Neuronal stem cell (in vitro differentiated cells): ENCODE measurements around the gene GCAT.

Experiments used
- DNase-seq: peaks from one replicate; pipeline ENCODE4 v3.0.0-alpha.2; 2013; ENCODE audit warnings: low spot score
- H2AFZ ChIP-seq: one replicate; pipeline ENCODE4 v1.6.1; 2013; ENCODE audit warnings: mild to moderate bottlenecking, low read length, inconsistent platforms
- H2AK5ac ChIP-seq: 2 replicates; pipeline ENCODE4 v1.6.1; 2013; ENCODE audit warnings: low read depth, mild to moderate bottlenecking, inconsistent platforms, low read length, moderate library complexity, mixed read lengths
- H2BK120ac ChIP-seq: 2 replicates; pipeline ENCODE4 v1.6.1; 2013; ENCODE audit warnings: low read depth, mild to moderate bottlenecking, inconsistent platforms, low read length, moderate library complexity, mixed read lengths
- H2BK12ac ChIP-seq: one replicate; pipeline ENCODE4 v1.6.1; 2013; ENCODE audit warnings: low read length, inconsistent platforms
- H2BK15ac ChIP-seq: 2 replicates; pipeline ENCODE4 v1.6.1; 2013; ENCODE audit warnings: mild to moderate bottlenecking, low read length, inconsistent platforms, mixed read lengths
- H2BK5ac ChIP-seq: one replicate; pipeline ENCODE4 v1.6.1; 2013; ENCODE audit warnings: inconsistent platforms, mild to moderate bottlenecking, low read length, moderate library complexity
- H3K14ac ChIP-seq: one replicate; pipeline ENCODE4 v1.6.1; 2013; ENCODE audit warnings: low read length, inconsistent platforms
- H3K18ac ChIP-seq: 2 replicates; pipeline ENCODE4 v1.6.1; 2013; ENCODE audit warnings: low read length, inconsistent platforms
- H3K23ac ChIP-seq: 2 replicates; pipeline ENCODE4 v1.6.1; 2013; ENCODE audit warnings: low read depth, mild to moderate bottlenecking, mixed read lengths, low read length, inconsistent platforms; ENCODE audit not compliant: poor library complexity
- H3K27ac ChIP-seq: replicated peaks from 3 replicates; pipeline ENCODE4 v1.5.1; 2013; ENCODE audit warnings: low read length, inconsistent platforms
- H3K27me3 ChIP-seq, 3 experiments: 2 replicates each; pipeline ENCODE4 v1.6.1; 2013; ENCODE audit warnings: low read length in 3 of 3, mild to moderate bottlenecking in 2 of 3, inconsistent platforms in 1 of 3, low read depth in 1 of 3, mixed read lengths in 1 of 3, moderate library complexity in 1 of 3; ENCODE audit not compliant: control insufficient read depth in 3 of 3, insufficient read depth in 3 of 3
- H3K36me3 ChIP-seq, 2 donors: replicated peaks in 1 of 2; 2 replicates each; pipeline ENCODE4 v1.6.1; 2013; ENCODE audit warnings: low read length in 2 of 2; ENCODE audit not compliant: control insufficient read depth in 2 of 2, insufficient read depth in 2 of 2
- H3K4ac ChIP-seq: 2 replicates; pipeline ENCODE4 v1.6.1; 2013; ENCODE audit warnings: inconsistent platforms, mild to moderate bottlenecking, low read length, moderate library complexity
- H3K4me1 ChIP-seq, 2 donors: 1 replicate in 1 of 2; 2 replicates in 1 of 2; pipeline ENCODE4 v1.6.1; 2013; ENCODE audit warnings: low read length in 2 of 2, low read depth in 1 of 2; ENCODE audit not compliant: control insufficient read depth in 2 of 2, insufficient read depth in 1 of 2
- H3K4me2 ChIP-seq: one replicate; pipeline ENCODE4 v1.6.1; 2013; ENCODE audit warnings: mild to moderate bottlenecking, low read length, inconsistent platforms; ENCODE audit not compliant: insufficient read depth, poor library complexity, severe bottlenecking
- H3K4me3 ChIP-seq, 2 donors: 2 replicates each; pipeline ENCODE4 v1.5.1; 2013; ENCODE audit warnings: low read length in 2 of 2, mild to moderate bottlenecking in 2 of 2, inconsistent platforms in 1 of 2, moderate library complexity in 1 of 2
- H3K79me1 ChIP-seq: one replicate; pipeline ENCODE4 v1.6.1; 2013; ENCODE audit warnings: low read depth, mild to moderate bottlenecking, inconsistent platforms, low read length, moderate library complexity
- H3K9ac ChIP-seq: one replicate; pipeline ENCODE4 v1.6.1; 2013; ENCODE audit warnings: mild to moderate bottlenecking, low read depth, low read length, inconsistent platforms; ENCODE audit not compliant: poor library complexity
- H3K9me3 ChIP-seq, 2 donors: replicated peaks in 1 of 2; 2 replicates each; pipeline versions ENCODE3 to v1.6.1; 2013; ENCODE audit warnings: low read length in 2 of 2, mild to moderate bottlenecking in 2 of 2, inconsistent platforms in 1 of 2, low read depth in 1 of 2, mixed read lengths in 1 of 2, moderate library complexity in 1 of 2; ENCODE audit not compliant: control insufficient read depth in 2 of 2, insufficient read depth in 1 of 2
- H4K8ac ChIP-seq: one replicate; pipeline ENCODE4 v1.6.1; 2013; ENCODE audit warnings: low read depth, mild to moderate bottlenecking, inconsistent platforms, low read length, moderate library complexity
- H4K91ac ChIP-seq: one replicate; pipeline ENCODE4 v1.6.1; 2013; ENCODE audit warnings: low read length, low read depth, mild to moderate bottlenecking, inconsistent platforms; ENCODE audit not compliant: poor library complexity
- WGBS, 2 donors: extraction: QIAGEN DNeasy Blood & Tissue Kit; methylation state at CpG; one replicate each; pipeline ENCODE4 v1.1.7; 2013; ENCODE audit warnings: missing lambda C conversion rate in 2 of 2, mixed read lengths in 1 of 2; ENCODE audit not compliant: insufficient read length in 2 of 2, insufficient replicate concordance in 1 of 2; ENCODE audit errors: extremely low coverage in 2 of 2; 5-methylcytosine and 5-hydroxymethylcytosine counted together

Gene GCAT

GRCh38 chr22:37762389-37762836, 45.3 kb upstream of the GCAT start:
- no peak overlapping the region for H2BK15ac ChIP-seq
- H3K27ac ChIP-seq, result no peak overlapping the region
- no peaks in the 10 kb centered on the region for H3K79me1 ChIP-seq
- H3K23ac ChIP-seq, result no peak overlapping the region
- no peak for DNase-seq
- no CpG with 5 or more reads among the region's 10 CpGs for WGBS, 2 donors
- H2BK5ac ChIP-seq, result peak overlapping the region; percentile 19
- no peak overlapping the region for H3K18ac ChIP-seq
- H3K4me1 ChIP-seq, result no peaks in the 10 kb centered on the region
- no peak overlapping the region for H3K4me3 ChIP-seq
- no peak overlapping the region for H2BK12ac ChIP-seq
- H3K4me2 ChIP-seq, result no peak overlapping the region
- no peak overlapping the region for H4K91ac ChIP-seq
- H2AK5ac ChIP-seq, result no peak overlapping the region
- no peak overlapping the region for H4K8ac ChIP-seq
- H2AFZ ChIP-seq, result no peak overlapping the region
- no peak overlapping the region for H2BK120ac ChIP-seq
- H3K9ac ChIP-seq, result no peak overlapping the region
- H3K9me3 ChIP-seq, result no peaks in the 10 kb centered on the region
- no peak overlapping the region for H3K14ac ChIP-seq
- H3K36me3 ChIP-seq, result peaks cover 31 to 88% of the 10 kb centered on the region in 2 donors
- H3K27me3 ChIP-seq, result no peaks in the 10 kb centered on the region
- H3K4ac ChIP-seq, result no peak overlapping the region

GRCh38 chr22:37763012-37763411, 44.7 kb upstream of the GCAT start:
- H2BK12ac ChIP-seq, result no peak overlapping the region
- no peak overlapping the region for H3K23ac ChIP-seq
- H3K9ac ChIP-seq, result no peak overlapping the region
- peaks cover 29 to 88% of the 10 kb centered on the region in 2 donors for H3K36me3 ChIP-seq
- no peak overlapping the region for H2BK15ac ChIP-seq
- H3K9me3 ChIP-seq, result no peaks in the 10 kb centered on the region
- no peak overlapping the region for H2BK120ac ChIP-seq
- no peak overlapping the region for H2AK5ac ChIP-seq
- no peak overlapping the region for H3K4me3 ChIP-seq
- no peak overlapping the region for H3K4ac ChIP-seq
- no peak overlapping the region for H4K8ac ChIP-seq
- H3K14ac ChIP-seq, result peak overlapping the region; percentile 57
- no peak for DNase-seq
- no CpG with 5 or more reads among the region's 9 CpGs for WGBS, 2 donors
- no peak overlapping the region for H2AFZ ChIP-seq
- no peak overlapping the region for H3K27ac ChIP-seq
- peak overlapping the region; percentile 19 for H2BK5ac ChIP-seq
- H3K4me1 ChIP-seq, result no peaks in the 10 kb centered on the region
- no peak overlapping the region for H3K4me2 ChIP-seq
- no peaks in the 10 kb centered on the region for H3K79me1 ChIP-seq
- H3K18ac ChIP-seq, result no peak overlapping the region
- H3K27me3 ChIP-seq, result no peaks in the 10 kb centered on the region
- no peak overlapping the region for H4K91ac ChIP-seq

GRCh38 chr22:37763652-37764051, 44.1 kb upstream of the GCAT start:
- Histone ChIP-seq H4K91ac (no peak overlapping the region), H3K4me1 (no peaks in the 10 kb centered on the region), H3K23ac (no peak overlapping the region), H3K4me3 (no peak overlapping the region), H3K18ac (no peak overlapping the region), H3K27me3 (no peaks in the 10 kb centered on the region), H3K4ac (no peak overlapping the region), H3K27ac (no peak overlapping the region), H3K4me2 (no peak overlapping the region), H2AK5ac (no peak overlapping the region), H3K36me3 (peaks cover 25 to 88% of the 10 kb centered on the region in 2 donors), H2AFZ (no peak overlapping the region), H3K79me1 (no peaks in the 10 kb centered on the region), H2BK15ac (no peak overlapping the region), H3K14ac (no peak overlapping the region), H3K9me3 (no peaks in the 10 kb centered on the region), H4K8ac (no peak overlapping the region), H2BK120ac (no peak overlapping the region), H2BK12ac (no peak overlapping the region), H2BK5ac (no peak overlapping the region), H3K9ac (no peak overlapping the region)
- WGBS, 2 donors, result no CpG with 5 or more reads among the region's 16 CpGs
- no peak for DNase-seq

- no peak overlapping the region for H2AK5ac ChIP-seq
- H3K14ac ChIP-seq, result no peak overlapping the region
- no peak overlapping the region for H3K4me2 ChIP-seq
- no peak overlapping the region for H3K27ac ChIP-seq
- H3K23ac ChIP-seq, result no peak overlapping the region
- no peak overlapping the region for H3K4ac ChIP-seq
- H2AFZ ChIP-seq, result no peak overlapping the region
- no peak overlapping the region for H4K8ac ChIP-seq
- H2BK15ac ChIP-seq, result no peak overlapping the region
- H3K4me1 ChIP-seq, result no peaks in the 10 kb centered on the region
- H3K27me3 ChIP-seq, result no peaks in the 10 kb centered on the region
- H3K9ac ChIP-seq, result no peak overlapping the region
- H3K4me3 ChIP-seq, result no peak overlapping the region
- no peak overlapping the region for H4K91ac ChIP-seq
- H2BK120ac ChIP-seq, result no peak overlapping the region
- no peak overlapping the region for H3K18ac ChIP-seq
- H3K36me3 ChIP-seq, result peaks cover 25 to 88% of the 10 kb centered on the region in 2 donors
- no peak overlapping the region for H2BK12ac ChIP-seq
- peaks cover 2% of the 10 kb centered on the region for H3K79me1 ChIP-seq
- DNase-seq, result no peak
- H3K9me3 ChIP-seq, result no peaks in the 10 kb centered on the region
- WGBS, 2 donors, result no CpG with 5 or more reads among the region's 6 CpGs
- no peak overlapping the region for H2BK5ac ChIP-seq
Measured at GRCh38 chr22:37764622-37765021, 43.1 kb upstream of the GCAT start.
